ENCODE data around the gene ARSK.

GRCh38 chr5:95647886-95648860 lies 93.3 kb downstream of the ARSK start:
- no peak for TF ChIP-seq POLR2A (IDR thresholded peaks at IDR 0.05)
- no peak for TF ChIP-seq CTCF (IDR thresholded peaks at IDR 0.05)
